NCI-H2227 treated with DMSO at 0.1 percent for 48 hours (cell line): ENCODE results near the gene PRXL2A.
"Not testable (repeated sequence)": the region's sequence is repeated elsewhere in the genome, so short reads cannot be mapped to it uniquely, and the experiment has no call there.

ENCODE experiments used
- DNase-seq: peaks from one replicate; lab custom pipeline; 2025; lab: John Stamatoyannopoulos, UW

Gene PRXL2A

GRCh38 chr10:80474941-80475340, 66.6 kb downstream of the PRXL2A start:
- no peak for DNase-seq

- not testable (repeated sequence) for DNase-seq
Observed at GRCh38 chr10:80475641-80476040, 67.3 kb downstream of the PRXL2A start.

GRCh38 chr10:80476685-80477084, 68.3 kb downstream of the PRXL2A start:
- no peak for DNase-seq

- DNase-seq, result no peak
Observed at GRCh38 chr10:80477813-80478212, 69.5 kb downstream of the PRXL2A start.

GRCh38 chr10:80480373-80480772, 72.0 kb downstream of the PRXL2A start:
- DNase-seq, result not testable (repeated sequence)

GRCh38 chr10:80480852-80481251, 72.5 kb downstream of the PRXL2A start:
- DNase-seq, result no peak

GRCh38 chr10:80484243-80484642, 75.9 kb downstream of the PRXL2A start:
- DNase-seq, result no peak

GRCh38 chr10:80484676-80485075, 76.3 kb downstream of the PRXL2A start:
- no peak for DNase-seq

- DNase-seq, result no peak
Observed at GRCh38 chr10:80485076-80485945, 77.0 kb downstream of the PRXL2A start.

GRCh38 chr10:80485946-80486764, 77.8 kb downstream of the PRXL2A start:
- no peak for DNase-seq
